HL-60 (cell line): ENCODE data around the gene DENND2D.

Experiments
- DNase-seq, 2 experiments: peaks; one replicate each; pipeline ENCODE4 v3.0.0-alpha.2; 2010 to 2020; ENCODE audit warnings: low read depth in 1 of 2, low spot score in 1 of 2
- H3K27ac ChIP-seq: fragments of 250-450 bp; sonication (Bioruptor Pico); replicated peaks from 2 replicates; pipeline ENCODE4 v1.5.1; 2020; ENCODE audit warnings: mild to moderate bottlenecking, moderate library complexity
- H3K27me3 ChIP-seq: fragments of 250-450 bp; sonication (Bioruptor Pico); 2 replicates; pipeline ENCODE4 v1.5.1; 2021; ENCODE audit warnings: mild to moderate bottlenecking, moderate library complexity; ENCODE audit not compliant: insufficient read depth, poor library complexity, severe bottlenecking
- H3K4me3 ChIP-seq: replicated peaks from 2 replicates; pipeline ENCODE4 v1.5.1; 2011; ENCODE audit warnings: mild to moderate bottlenecking, control low read depth, low read length; ENCODE audit not compliant: insufficient read depth
- CTCF ChIP-seq: IDR thresholded peaks from one replicate; pipeline ENCODE4 v1.5.1; 2011; ENCODE audit warnings: low read length, control low read depth, inconsistent platforms; ENCODE audit not compliant: insufficient read depth
- GABPA ChIP-seq: IDR thresholded peaks from 2 replicates; pipeline ENCODE4 v1.6.1; 2012; ENCODE audit warnings: low read depth
- POLR2AphosphoS5 ChIP-seq: IDR thresholded peaks from 2 replicates; pipeline ENCODE4 v1.6.1; 2012; ENCODE audit warnings: low read depth
- REST ChIP-seq: IDR thresholded peaks from 2 replicates; pipeline ENCODE4 v1.6.1; 2012; ENCODE audit warnings: low read depth; ENCODE audit not compliant: insufficient replicate concordance
- SPI1 ChIP-seq: IDR thresholded peaks from 2 replicates; pipeline ENCODE4 v1.6.1; 2012; ENCODE audit warnings: low read depth, mild to moderate bottlenecking, borderline replicate concordance
- long read RNA-seq: library from polyadenylated mRNA; unstranded; transcript quantifications from one replicate; pipeline ENCODE4 v2.0.0, GENCODE V29; 2020

The DENND2D gene
- long read RNA-seq, partial matches to known transcripts: 4 of 19 reads
- long read RNA-seq, other reads (novel, unspliced or antisense): 13 of 19 reads

GRCh38 chr1:111199881-111200801 lies at the start of gene DENND2D:
Gene DENND2D, minus strand, starts transcription at chr1:111200646. Its CDS starts 187 bp downstream, at chr1:111200459.
- Histone ChIP-seq H3K27me3 (no peaks in the 10 kb centered on the region), H3K27ac (peak within 1 kb of the TSS; percentile 67), H3K4me3 (no peak within 1 kb of the TSS)
- DNase-seq: peak; percentile 73 to 81
- no peak for TF ChIP-seq REST
- no peak for TF ChIP-seq GABPA
- peak; percentile 49; the same call in 1 of the 2 replicates for TF ChIP-seq SPI1
- TF ChIP-seq POLR2AphosphoS5: no peak; the same call in none of the 2 replicates

- DNase-seq: no peak
- TF ChIP-seq CTCF (no peak), SPI1 (no peak), POLR2AphosphoS5 (no peak), REST (no peak), GABPA (no peak)
- Histone ChIP-seq H3K27me3 (peaks cover 3% of the 10 kb centered on the region), H3K27ac (no peak overlapping the region), H3K4me3 (no peak overlapping the region)
These were observed 49.5 kb upstream of the DENND2D start for GRCh38 chr1:111249960-111250359.

- H3K27ac ChIP-seq: no peak overlapping the region
- TF ChIP-seq GABPA (no peak), REST (no peak), POLR2AphosphoS5 (no peak), SPI1 (no peak)
- peaks cover 3% of the 10 kb centered on the region for H3K27me3 ChIP-seq
- no peak for DNase-seq
- no peak overlapping the region for H3K4me3 ChIP-seq
These were observed 46.8 kb upstream of the DENND2D start for GRCh38 chr1:111247125-111247838.
